CD14-positive monocyte (primary cell): Measurements from ENCODE around the gene AMOT. TPM values are rescaled to one million over a fixed set of nuclear protein-coding genes. Genes with fewer than 3 reads are reported as not detected.

Experiments used
- DNase-seq, 3 donors: peaks; one replicate each; pipeline ENCODE4 v3.0.0-alpha.2; 2011 to 2022
- H2AFZ ChIP-seq: 2 replicates; pipeline ENCODE4 v1.6.0; 2012; ENCODE audit warnings: mild to moderate bottlenecking, low read depth, low read length, inconsistent platforms; ENCODE audit not compliant: insufficient read depth, poor library complexity, severe bottlenecking
- H3K27ac ChIP-seq, 2 donors: 1 replicate in 1 of 2; 2 replicates in 1 of 2; pipeline ENCODE4 v1.5.1; 2012 to 2013; ENCODE audit warnings: low read length in 2 of 2, control low read depth in 1 of 2, inconsistent platforms in 1 of 2, low read depth in 1 of 2, mild to moderate bottlenecking in 1 of 2
- H3K27me3 ChIP-seq, 2 donors: one replicate each; pipeline versions ENCODE4 v1.6.0 to v1.6.1; 2011 to 2013; ENCODE audit warnings: low read length in 2 of 2; ENCODE audit not compliant: control insufficient read depth in 2 of 2, insufficient read depth in 2 of 2
- H3K36me3 ChIP-seq, 2 donors: replicated peaks in 1 of 2; 1 replicate in 1 of 2; 2 replicates in 1 of 2; pipeline versions ENCODE4 v1.5.1 to v1.6.1; 2012 to 2013; ENCODE audit warnings: low read length in 2 of 2, control low read depth in 1 of 2, inconsistent platforms in 1 of 2, mild to moderate bottlenecking in 1 of 2; ENCODE audit not compliant: insufficient read depth in 2 of 2, control insufficient read depth in 1 of 2
- H3K4me1 ChIP-seq, 2 donors: 1 replicate in 1 of 2; 2 replicates in 1 of 2; pipeline versions ENCODE4 v1.5.1 to v1.6.1; 2012 to 2013; ENCODE audit warnings: low read length in 2 of 2, control low read depth in 1 of 2, inconsistent platforms in 1 of 2, mild to moderate bottlenecking in 1 of 2, moderate library complexity in 1 of 2; ENCODE audit not compliant: insufficient read depth in 2 of 2, control insufficient read depth in 1 of 2
- H3K4me2 ChIP-seq: replicated peaks from 2 replicates; pipeline ENCODE3; 2012; ENCODE audit warnings: low read length, moderate library complexity, mild to moderate bottlenecking; ENCODE audit not compliant: poor library complexity, severe bottlenecking; ENCODE audit errors: extremely low read depth
- H3K4me3 ChIP-seq, 3 experiments: fragments of 200-600 bp in 1 of 3; sonication (generic) in 1 of 3; replicated peaks in 1 of 3; 1 replicate in 2 of 3; 2 replicates in 1 of 3; pipeline ENCODE4 v1.5.1; 2011 to 2013; ENCODE audit warnings: low read length in 3 of 3, mild to moderate bottlenecking in 3 of 3, control low read depth in 2 of 3, low read depth in 2 of 3, inconsistent platforms in 1 of 3, moderate library complexity in 1 of 3
- H3K79me2 ChIP-seq: 2 replicates; pipeline ENCODE4 v1.6.0; 2012; ENCODE audit warnings: mild to moderate bottlenecking, control low read depth, inconsistent platforms, low read length, moderate library complexity; ENCODE audit not compliant: insufficient read depth
- H3K9ac ChIP-seq: 2 replicates; pipeline ENCODE4 v1.6.0; 2017; ENCODE audit warnings: low read length, mild to moderate bottlenecking; ENCODE audit not compliant: insufficient read depth, poor library complexity, severe bottlenecking
- H3K9me3 ChIP-seq, 2 donors: replicated peaks in 1 of 2; 1 replicate in 1 of 2; 2 replicates in 1 of 2; pipeline versions ENCODE4 v1.5.1 to v1.6.1; 2012 to 2013; ENCODE audit warnings: low read length in 2 of 2, control low read depth in 1 of 2; ENCODE audit not compliant: control insufficient read depth in 1 of 2, insufficient read depth in 1 of 2
- H4K20me1 ChIP-seq: 2 replicates; pipeline ENCODE4 v1.6.0; 2012; ENCODE audit warnings: mild to moderate bottlenecking, low read length, control low read depth, moderate library complexity; ENCODE audit not compliant: insufficient read depth
- H3K27ac Mint-ChIP-seq, 7 donors: one replicate each; pipeline ENCODE4 v1.8.0; 2020; ENCODE audit warnings: mild to moderate bottlenecking in 7 of 7, mixed read lengths in 7 of 7, moderate library complexity in 6 of 7, inconsistent platforms in 2 of 7
- H3K27me3 Mint-ChIP-seq, 3 donors: one replicate each; pipeline ENCODE4 v1.8.0; 2021 to 2022; ENCODE audit warnings: low read depth in 3 of 3, mild to moderate bottlenecking in 3 of 3, mixed read lengths in 3 of 3, moderate library complexity in 3 of 3, inconsistent platforms in 1 of 3
- H3K36me3 Mint-ChIP-seq, 2 donors: one replicate each; pipeline ENCODE4 v1.8.0; 2020; ENCODE audit warnings: mixed read lengths in 2 of 2, inconsistent platforms in 1 of 2, mild to moderate bottlenecking in 1 of 2
- H3K4me1 Mint-ChIP-seq: one replicate; pipeline ENCODE4 v1.8.0; 2020; ENCODE audit warnings: mild to moderate bottlenecking, mixed read lengths
- H3K4me3 Mint-ChIP-seq, 2 donors: one replicate each; pipeline ENCODE4 v1.8.0; 2020; ENCODE audit warnings: mild to moderate bottlenecking in 2 of 2, mixed read lengths in 2 of 2, moderate library complexity in 1 of 2
- H3K9me3 Mint-ChIP-seq, 7 donors: one replicate each; pipeline ENCODE4 v1.8.0; 2020 to 2022; ENCODE audit warnings: mixed read lengths in 7 of 7, mild to moderate bottlenecking in 6 of 7, moderate library complexity in 6 of 7, inconsistent platforms in 2 of 7
- CTCF ChIP-seq: fragments of 200-600 bp; IDR thresholded peaks from one replicate; pipeline ENCODE4 v1.8.0; 2022; ENCODE audit warnings: antibody characterized with exemption, mild to moderate bottlenecking
- WGBS: methylation state at CpG from one replicate; pipeline ENCODE4 v1.1.5; 2013; ENCODE audit warnings: missing lambda C conversion rate; ENCODE audit not compliant: insufficient coverage; 5-methylcytosine and 5-hydroxymethylcytosine counted together
- intact Hi-C, 2 donors: fragments of 100-400 bp; cut with micrococcal nuclease; formaldehyde crosslinking; loops; one replicate each; pipeline versions ENCODE4 v1.15.0 to v1.15.1; 2023
- polyA plus RNA-seq, 3 donors: library from polyadenylated mRNA; depleted of rRNA in 1 of 3; unstranded in 2 of 3; stranded (reverse) in 1 of 3; fragments of 300-500 nt in 2 of 3; fragments of >200 nt in 1 of 3; fragmentation: Illumina TruSeq in 2 of 3; gene quantifications; 1 replicate in 2 of 3; 2 replicates in 1 of 3; pipeline ENCODE4 v1.2.3, GENCODE V29; 2012 to 2021

The AMOT gene
- polyA plus RNA-seq, 3 donors, result 0.04 to 0.11 TPM; not detected in 1

- no peaks in the 10 kb centered on the region for H3K4me1 Mint-ChIP-seq
- no peak for TF ChIP-seq CTCF
- no peaks in the 10 kb centered on the region for H3K36me3 Mint-ChIP-seq
Measured at GRCh38 chrX:112826023-112826422, 14.6 kb downstream of the AMOT start.

GRCh38 chrX:112822892-112823291 lies 17.7 kb downstream of the AMOT start:
- TF ChIP-seq CTCF, result no peak
- no peak overlapping the region for H3K27ac Mint-ChIP-seq
- no peak for DNase-seq
- Histone ChIP-seq H3K4me2 (no peak overlapping the region), H3K27me3 (no peaks in the 10 kb centered on the region), H2AFZ (no peak overlapping the region), H3K79me2 (no peaks in the 10 kb centered on the region), H3K27ac (no peak overlapping the region), H3K36me3 (no peaks in the 10 kb centered on the region), H3K4me3 (no peak overlapping the region), H4K20me1 (no peaks in the 10 kb centered on the region), H3K9ac (no peak overlapping the region), H3K9me3 (no peaks in the 10 kb centered on the region), H3K4me1 (no peaks in the 10 kb centered on the region)
- no peaks in the 10 kb centered on the region for H3K4me1 Mint-ChIP-seq
- intact Hi-C loops, result no loop called here
- WGBS, result 97% methylated on average over 6 of the region's 7 CpGs
- H3K4me3 Mint-ChIP-seq, result no peak overlapping the region
- peaks cover 0 to 3% (median 0%) of the 10 kb centered on the region in 7 donors for H3K9me3 Mint-ChIP-seq
- no peaks in the 10 kb centered on the region for H3K36me3 Mint-ChIP-seq
- H3K27me3 Mint-ChIP-seq, result peaks cover 0 to 8% (median 2%) of the 10 kb centered on the region in 3 donors

More at GRCh38 chrX:112826023-112826422, 14.6 kb downstream of the AMOT start:
- no peaks in the 10 kb centered on the region for H3K79me2 ChIP-seq
- no peaks in the 10 kb centered on the region for H3K4me1 ChIP-seq
- peaks cover 0 to 3% (median 0%) of the 10 kb centered on the region in 7 donors for H3K9me3 Mint-ChIP-seq
- DNase-seq, result no peak
- peaks cover 0 to 3% (median 2%) of the 10 kb centered on the region in 3 donors for H3K27me3 Mint-ChIP-seq
- no peak overlapping the region for H3K4me3 Mint-ChIP-seq
- H3K4me2 ChIP-seq, result no peak overlapping the region
- H2AFZ ChIP-seq, result no peak overlapping the region
- H3K36me3 ChIP-seq, result no peaks in the 10 kb centered on the region
- intact Hi-C loops, result no loop called here
- no peak overlapping the region for H3K27ac Mint-ChIP-seq
- no peak overlapping the region for H3K27ac ChIP-seq
- H3K27me3 ChIP-seq, result no peaks in the 10 kb centered on the region
- no peak overlapping the region for H3K4me3 ChIP-seq
- no peak overlapping the region for H3K9ac ChIP-seq
- no peaks in the 10 kb centered on the region for H3K9me3 ChIP-seq
- H4K20me1 ChIP-seq, result no peaks in the 10 kb centered on the region
